Epithelial cell of proximal tubule (primary cell): ENCODE results near the gene CORIN. TPM values are rescaled to one million over a fixed set of nuclear protein-coding genes. Genes with fewer than 3 reads are reported as not detected.

Experiments
- DNase-seq: peaks from one replicate; pipeline ENCODE4 v3.0.0-alpha.2; 2011; ENCODE audit warnings: low read depth
- H3K4me3 ChIP-seq: 2 replicates; pipeline ENCODE4 v1.5.1; 2011; ENCODE audit warnings: low read depth, mild to moderate bottlenecking, low read length
- total RNA-seq: library from RNA; depleted of rRNA; stranded (reverse); fragments of >200 nt; gene quantifications from 2 replicates; pipeline ENCODE4 v1.2.3, GENCODE V29; 2015
- TF ChIP-seq, protein P1 (sequence below): conservative IDR thresholded peaks from 2 replicates; pipeline ENCODE4 v1.5.1; 2012; ENCODE audit warnings: low read depth, mild to moderate bottlenecking, low read length

Gene CORIN
- total RNA-seq, 1 donor from 2014 or later: 0.12 TPM

DNA sequence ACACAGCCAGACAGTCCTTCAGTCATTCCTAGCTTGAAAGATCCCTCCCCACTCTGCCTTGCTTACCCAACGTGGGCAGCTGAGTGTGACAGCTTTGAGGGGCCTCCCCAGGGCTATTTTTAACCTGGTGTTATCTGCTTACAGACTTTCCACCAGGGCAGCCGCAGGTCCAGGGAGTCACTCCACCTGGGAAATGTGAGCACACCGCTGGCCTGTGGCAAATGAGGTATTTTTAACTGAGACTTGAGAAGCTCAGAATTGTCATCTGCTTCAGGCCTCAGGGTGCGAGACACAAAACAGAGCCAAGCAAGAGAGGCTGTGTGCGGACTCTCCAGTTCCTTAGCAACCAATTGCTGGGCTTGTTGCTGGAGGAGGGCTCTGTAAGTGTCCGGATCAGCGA, 13.0 kb downstream of the CORIN start:
- TF ChIP-seq, protein P1, sequence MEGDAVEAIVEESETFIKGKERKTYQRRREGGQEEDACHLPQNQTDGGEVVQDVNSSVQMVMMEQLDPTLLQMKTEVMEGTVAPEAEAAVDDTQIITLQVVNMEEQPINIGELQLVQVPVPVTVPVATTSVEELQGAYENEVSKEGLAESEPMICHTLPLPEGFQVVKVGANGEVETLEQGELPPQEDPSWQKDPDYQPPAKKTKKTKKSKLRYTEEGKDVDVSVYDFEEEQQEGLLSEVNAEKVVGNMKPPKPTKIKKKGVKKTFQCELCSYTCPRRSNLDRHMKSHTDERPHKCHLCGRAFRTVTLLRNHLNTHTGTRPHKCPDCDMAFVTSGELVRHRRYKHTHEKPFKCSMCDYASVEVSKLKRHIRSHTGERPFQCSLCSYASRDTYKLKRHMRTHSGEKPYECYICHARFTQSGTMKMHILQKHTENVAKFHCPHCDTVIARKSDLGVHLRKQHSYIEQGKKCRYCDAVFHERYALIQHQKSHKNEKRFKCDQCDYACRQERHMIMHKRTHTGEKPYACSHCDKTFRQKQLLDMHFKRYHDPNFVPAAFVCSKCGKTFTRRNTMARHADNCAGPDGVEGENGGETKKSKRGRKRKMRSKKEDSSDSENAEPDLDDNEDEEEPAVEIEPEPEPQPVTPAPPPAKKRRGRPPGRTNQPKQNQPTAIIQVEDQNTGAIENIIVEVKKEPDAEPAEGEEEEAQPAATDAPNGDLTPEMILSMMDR: no peak
- DNase-seq: no peak
- H3K4me3 ChIP-seq: no peak overlapping the region

DNA sequence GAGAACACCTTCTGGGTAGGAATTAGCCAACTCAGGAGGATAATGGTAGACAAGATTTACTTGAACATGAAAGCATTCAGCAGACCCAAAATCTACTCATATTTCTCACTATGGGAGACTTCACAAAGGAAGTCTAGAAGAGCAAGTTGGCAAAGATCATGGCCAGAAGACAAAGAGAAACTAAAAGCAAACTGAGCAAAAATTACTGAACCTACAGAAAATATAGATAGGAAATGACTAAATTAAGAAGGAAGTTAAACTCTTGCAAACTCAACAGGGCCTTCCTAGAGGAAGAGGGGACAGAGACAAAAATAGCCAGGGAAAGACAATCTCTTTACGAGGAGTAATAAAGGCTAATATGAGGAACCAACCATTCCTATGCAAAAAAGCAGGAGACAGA, 18.7 kb downstream of the CORIN start:
- TF ChIP-seq, protein P1: no peak
- no peak overlapping the region for H3K4me3 ChIP-seq
- no peak for DNase-seq

DNA sequence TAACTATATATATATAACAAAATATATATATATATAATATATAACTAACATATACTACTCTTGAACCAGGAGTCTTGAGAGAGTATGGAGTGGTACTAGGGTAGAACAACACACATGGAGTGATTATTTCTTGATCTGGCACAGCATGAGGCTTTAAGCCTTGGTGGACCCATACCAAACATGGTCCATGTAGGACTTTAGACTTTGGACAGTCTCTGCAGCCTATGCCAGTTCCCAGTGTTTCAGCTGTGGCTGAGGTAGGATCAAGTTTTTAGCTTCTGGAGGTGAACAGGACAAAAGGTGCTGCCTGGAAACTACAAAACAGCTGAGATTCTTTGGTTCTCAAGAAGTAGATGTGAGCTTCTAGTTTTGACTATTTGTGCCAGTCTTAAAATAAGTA, 20.6 kb downstream of the CORIN start:
- no peak overlapping the region for H3K4me3 ChIP-seq
- TF ChIP-seq, protein P1: no peak
- no peak for DNase-seq

DNA sequence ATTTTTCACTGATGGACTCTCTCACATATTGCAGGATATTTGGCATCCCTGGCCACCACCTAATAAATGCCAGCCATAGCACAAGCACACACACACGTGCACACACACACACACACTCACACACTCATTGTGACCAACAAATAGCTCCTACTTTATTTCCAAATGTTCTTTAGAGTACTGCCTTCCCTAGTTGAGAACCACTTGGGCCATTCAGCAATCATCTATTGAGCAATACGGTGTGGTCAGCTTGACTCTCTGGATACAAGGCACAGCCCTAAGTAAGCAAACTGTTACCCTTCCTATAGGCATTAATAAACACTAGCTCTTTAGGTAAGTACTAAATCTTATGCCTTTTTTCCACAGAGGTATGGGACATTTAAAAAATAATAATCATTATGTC, 21.1 kb downstream of the CORIN start:
- TF ChIP-seq, protein P1: no peak
- DNase-seq: no peak

DNA sequence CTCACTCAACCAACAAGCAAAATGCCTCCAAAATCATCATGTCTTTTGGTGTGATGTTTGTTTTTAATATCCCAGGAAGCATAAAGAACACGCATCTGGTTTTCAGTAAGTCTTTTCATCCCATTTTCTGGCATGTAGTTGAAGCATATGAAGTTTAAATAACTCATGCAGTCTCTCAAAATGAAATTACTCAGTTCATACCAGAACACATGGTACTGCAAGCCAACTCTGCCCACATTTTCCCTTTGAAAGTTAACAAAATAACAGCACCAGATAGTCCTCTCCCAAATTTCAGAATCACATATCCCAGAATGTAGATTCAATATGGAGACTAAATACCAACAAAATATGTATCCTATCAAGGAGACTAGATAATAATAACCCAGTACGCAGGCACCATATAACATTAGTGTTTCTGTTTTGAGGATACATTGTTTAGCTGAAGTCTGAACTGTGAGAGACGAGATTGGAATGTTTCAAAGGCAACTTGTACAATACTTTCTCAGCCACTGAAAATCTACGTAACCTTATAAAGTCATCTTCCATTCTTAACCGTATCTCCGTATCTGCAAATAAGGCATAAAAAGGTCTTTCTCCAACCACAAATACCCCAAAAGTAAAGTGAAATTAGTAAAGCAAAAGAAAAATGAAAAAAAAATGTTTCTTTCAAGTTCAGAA, 23.1 kb downstream of the CORIN start:
- no peak for DNase-seq
- H3K4me3 ChIP-seq: no peak overlapping the region
- TF ChIP-seq, protein P1: no peak

More for the DNA sequence above, 21.1 kb downstream of the CORIN start:
- H3K4me3 ChIP-seq: no peak overlapping the region

DNA sequence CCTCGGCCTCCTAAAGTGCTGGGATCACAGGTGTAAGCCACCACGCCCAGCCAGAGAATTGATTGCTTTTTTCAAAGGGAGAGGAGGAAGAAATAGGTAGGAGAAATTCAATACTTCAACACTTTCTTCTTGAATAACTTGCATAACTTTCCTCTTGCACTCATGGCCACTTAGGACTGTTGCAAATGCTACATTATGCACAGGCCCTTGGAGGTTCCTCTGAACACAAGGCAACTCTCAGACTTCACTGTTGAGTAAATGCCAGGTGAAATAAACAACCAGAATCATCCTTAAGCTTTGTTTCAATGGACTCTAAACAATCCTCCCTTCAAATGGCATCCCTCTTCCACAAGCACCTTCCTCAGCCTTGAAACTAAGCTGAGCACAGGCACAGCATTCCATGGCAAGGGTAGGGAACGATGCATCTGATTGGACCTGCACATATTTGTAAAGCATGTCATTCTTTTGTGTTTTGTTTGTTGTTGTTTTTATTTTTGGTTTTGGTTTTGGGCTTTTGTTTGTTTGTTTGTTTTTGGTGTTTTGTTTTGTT, 28.1 kb downstream of the CORIN start:
- H3K4me3 ChIP-seq: no peak overlapping the region
- TF ChIP-seq, protein P1: no peak
- DNase-seq: no peak

DNA sequence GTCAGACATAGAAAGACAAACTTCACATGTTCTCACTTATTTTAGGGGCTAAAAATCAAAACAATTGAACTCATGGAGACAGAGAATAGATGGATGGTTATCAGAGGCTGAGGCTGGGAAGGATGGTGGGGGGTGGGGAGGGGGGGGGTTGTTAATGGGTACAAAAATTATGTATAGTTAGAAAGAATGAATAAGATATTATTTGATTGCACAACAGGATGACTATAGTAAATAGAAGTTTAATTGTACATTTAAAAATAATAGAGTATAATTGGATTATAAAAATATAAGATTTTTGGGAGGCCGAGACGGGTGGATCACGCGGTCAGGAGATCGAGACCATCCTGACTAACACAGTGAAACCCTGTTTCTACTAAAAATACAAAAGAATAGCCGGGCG, 33.3 kb downstream of the CORIN start:
- no peak for DNase-seq
- no peak overlapping the region for H3K4me3 ChIP-seq
- TF ChIP-seq, protein P1: no peak
